Measurements from ENCODE around the gene MTMR3.

DNA sequence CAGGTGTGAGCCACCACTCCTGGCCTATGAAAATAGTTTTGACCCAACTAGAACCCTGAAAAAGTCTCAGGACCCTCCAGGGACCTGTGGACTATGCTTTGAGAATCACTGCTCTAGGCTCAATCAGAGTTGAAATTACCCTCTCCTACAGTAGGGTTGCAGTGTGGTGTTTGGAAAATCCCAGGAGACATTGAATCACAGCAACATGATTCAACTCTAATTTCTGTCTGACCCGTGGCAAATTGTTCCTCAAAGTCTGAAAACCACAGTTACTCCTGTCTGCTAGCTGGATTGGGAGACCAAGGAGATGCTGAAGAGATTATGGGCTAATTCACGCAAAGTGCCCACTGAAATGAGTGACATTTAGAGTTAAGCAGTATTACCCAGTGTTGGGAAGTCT lies 5.4 kb upstream of the MTMR3 start:
- TF ChIP-seq, protein P1, sequence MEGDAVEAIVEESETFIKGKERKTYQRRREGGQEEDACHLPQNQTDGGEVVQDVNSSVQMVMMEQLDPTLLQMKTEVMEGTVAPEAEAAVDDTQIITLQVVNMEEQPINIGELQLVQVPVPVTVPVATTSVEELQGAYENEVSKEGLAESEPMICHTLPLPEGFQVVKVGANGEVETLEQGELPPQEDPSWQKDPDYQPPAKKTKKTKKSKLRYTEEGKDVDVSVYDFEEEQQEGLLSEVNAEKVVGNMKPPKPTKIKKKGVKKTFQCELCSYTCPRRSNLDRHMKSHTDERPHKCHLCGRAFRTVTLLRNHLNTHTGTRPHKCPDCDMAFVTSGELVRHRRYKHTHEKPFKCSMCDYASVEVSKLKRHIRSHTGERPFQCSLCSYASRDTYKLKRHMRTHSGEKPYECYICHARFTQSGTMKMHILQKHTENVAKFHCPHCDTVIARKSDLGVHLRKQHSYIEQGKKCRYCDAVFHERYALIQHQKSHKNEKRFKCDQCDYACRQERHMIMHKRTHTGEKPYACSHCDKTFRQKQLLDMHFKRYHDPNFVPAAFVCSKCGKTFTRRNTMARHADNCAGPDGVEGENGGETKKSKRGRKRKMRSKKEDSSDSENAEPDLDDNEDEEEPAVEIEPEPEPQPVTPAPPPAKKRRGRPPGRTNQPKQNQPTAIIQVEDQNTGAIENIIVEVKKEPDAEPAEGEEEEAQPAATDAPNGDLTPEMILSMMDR (IDR thresholded peaks at IDR 0.05) = no peak
- TF ChIP-seq POLR2A (IDR thresholded peaks at IDR 0.05) = no peak
- no peak for TF ChIP-seq POLR2AphosphoS5 (IDR thresholded peaks at IDR 0.05)

Measured in breast epithelium (tissue), 3 donors.